Endothelial cell of umbilical vein (primary cell): ENCODE measurements around the gene PPAN. TPM values are rescaled to one million over a fixed set of nuclear protein-coding genes. Genes with fewer than 3 reads are reported as not detected.

Experiments
- BruUV-seq: library from RNA; stranded (reverse); fragments of 400-500 nt; replicated peaks from 2 replicates; lab custom pipeline; 2021; lab: Mats Ljungman, UMichigan
- CTCF ChIA-PET: fragments of 300-600, 350-600 bp; sonication (Branson Sonifier 250); formaldehyde crosslinking; loops from one replicate; lab custom pipeline; 2021; ENCODE audit warnings: antibody characterized with exemption, inconsistent platforms; lab: Charles Lee
- POLR2A ChIA-PET: fragments of 300-600, 350-600 bp; sonication (Branson Sonifier 250); formaldehyde crosslinking; loops from one replicate; lab custom pipeline; 2021; ENCODE audit warnings: antibody characterized with exemption, inconsistent platforms; lab: Charles Lee
- DNase-seq: peaks from one replicate; pipeline ENCODE4 v3.0.0-alpha.2; 2011; ENCODE audit warnings: low read depth, low spot score
- FAIRE-seq: peaks from 2 replicates; lab custom pipeline; 2011; peaks lifted over from hg19 to GRCh38; lab: Jason Lieb, UNC
- H2AFZ ChIP-seq: 2 replicates; pipeline ENCODE4 v1.6.0; 2012; ENCODE audit warnings: low read depth, low read length, control low read depth, inconsistent platforms
- H3K27ac ChIP-seq: 2 replicates; pipeline ENCODE4 v1.5.1; 2011; ENCODE audit warnings: low read depth, mild to moderate bottlenecking, control low read depth, low read length, moderate library complexity; ENCODE audit not compliant: insufficient read depth
- H3K27me3 ChIP-seq, 2 experiments: 2 replicates each; pipeline versions ENCODE4 v1.6.0 to v1.6.1; 2011; ENCODE audit warnings: low read length in 2 of 2, mixed read lengths in 1 of 2; ENCODE audit not compliant: control insufficient read depth in 2 of 2, insufficient read depth in 2 of 2
- H3K36me3 ChIP-seq, 2 experiments: 2 replicates in 1 of 2; 3 replicates in 1 of 2; pipeline ENCODE4 v1.5.1; 2011; ENCODE audit warnings: low read length in 2 of 2, mild to moderate bottlenecking in 1 of 2, moderate library complexity in 1 of 2; ENCODE audit not compliant: control insufficient read depth in 2 of 2, insufficient read depth in 2 of 2; ENCODE audit errors: extremely low read depth in 1 of 2
- H3K4me1 ChIP-seq: 3 replicates; pipeline ENCODE4 v1.5.1; 2011; ENCODE audit warnings: mild to moderate bottlenecking, low read length; ENCODE audit not compliant: control insufficient read depth, insufficient read depth; ENCODE audit errors: extremely low read depth
- H3K4me2 ChIP-seq: 2 replicates; pipeline ENCODE4 v1.6.1; 2011; ENCODE audit warnings: low read length, control low read depth, mixed read lengths; ENCODE audit not compliant: insufficient read depth
- H3K4me3 ChIP-seq, 3 experiments: fragments of 200-600 bp in 1 of 3; sonication (generic), shearing (Covaris generic) in 1 of 3; replicated peaks in 1 of 3; 2 replicates each; pipeline ENCODE4 v1.5.1; 2011 to 2016; ENCODE audit warnings: control low read depth in 3 of 3, low read length in 3 of 3, mild to moderate bottlenecking in 2 of 3, inconsistent platforms in 1 of 3, low read depth in 1 of 3, moderate library complexity in 1 of 3; ENCODE audit not compliant: insufficient read depth in 1 of 3
- H3K79me2 ChIP-seq: 2 replicates; pipeline ENCODE4 v1.6.0; 2012; ENCODE audit warnings: low read length, inconsistent platforms; ENCODE audit not compliant: control insufficient read depth, insufficient read depth
- H3K9ac ChIP-seq: replicated peaks from 2 replicates; pipeline ENCODE3; 2011; ENCODE audit warnings: low read length, control low read depth; ENCODE audit not compliant: insufficient read depth; ENCODE audit errors: extremely low read depth
- H3K9me1 ChIP-seq: replicated peaks from 3 replicates; pipeline ENCODE4 v1.6.0; 2011; ENCODE audit warnings: mild to moderate bottlenecking, low read length; ENCODE audit not compliant: control insufficient read depth, insufficient read depth; ENCODE audit errors: extremely low read depth
- H3K9me3 ChIP-seq: replicated peaks from 2 replicates; pipeline ENCODE4 v1.5.1; 2012; ENCODE audit warnings: low read length, inconsistent platforms; ENCODE audit not compliant: control insufficient read depth, insufficient read depth
- H4K20me1 ChIP-seq: replicated peaks from 2 replicates; pipeline ENCODE3; 2011; ENCODE audit warnings: mild to moderate bottlenecking, low read length; ENCODE audit not compliant: control insufficient read depth, insufficient read depth; ENCODE audit errors: extremely low read depth
- CTCF ChIP-seq, 2 donors: IDR thresholded peaks; 1 replicate in 1 of 2; 2 replicates in 1 of 2; pipeline ENCODE4 v1.5.1; 2011; ENCODE audit warnings: low read length in 2 of 2, mild to moderate bottlenecking in 2 of 2, moderate library complexity in 2 of 2, control low read depth in 1 of 2, inconsistent platforms in 1 of 2, low read depth in 1 of 2; ENCODE audit not compliant: insufficient read depth in 1 of 2; ENCODE audit errors: extremely low read depth in 1 of 2
- EZH2 ChIP-seq: IDR thresholded peaks from 2 replicates; pipeline ENCODE4 v1.6.1; 2012; ENCODE audit warnings: borderline replicate concordance, low read depth, mild to moderate bottlenecking, moderate library complexity, low read length, inconsistent platforms; ENCODE audit not compliant: severe bottlenecking
- FOS ChIP-seq: IDR thresholded peaks from 2 replicates; pipeline ENCODE4 v1.6.1; 2011; ENCODE audit warnings: mild to moderate bottlenecking, low read length, moderate library complexity, borderline replicate concordance; ENCODE audit not compliant: insufficient read depth
- GATA2 ChIP-seq: IDR thresholded peaks from 2 replicates; pipeline ENCODE4 v1.7.0; 2011; ENCODE audit warnings: low read depth, mild to moderate bottlenecking, moderate library complexity, mixed read lengths, low read length; ENCODE audit not compliant: insufficient read length, insufficient read depth
- JUN ChIP-seq: IDR thresholded peaks from 2 replicates; pipeline ENCODE4 v1.6.1; 2011; ENCODE audit warnings: borderline replicate concordance, low read depth; ENCODE audit not compliant: insufficient read length, insufficient read depth
- MAX ChIP-seq: IDR thresholded peaks from 2 replicates; pipeline ENCODE4 v1.6.1; 2011; ENCODE audit not compliant: insufficient read depth, insufficient read length
- MYC ChIP-seq: IDR thresholded peaks from one replicate; pipeline ENCODE4 v1.6.1; 2011; ENCODE audit warnings: mild to moderate bottlenecking, low read depth, low read length
- POLR2A ChIP-seq: IDR thresholded peaks from 2 replicates; pipeline ENCODE4 v1.6.1; 2012; ENCODE audit warnings: low read depth, mild to moderate bottlenecking, control low read depth, low read length
- POLR2AphosphoS5 ChIP-seq: IDR thresholded peaks from 2 replicates; pipeline ENCODE4 v1.6.1; 2012; ENCODE audit warnings: low read depth, mild to moderate bottlenecking, control low read depth, low read length, moderate library complexity; ENCODE audit not compliant: insufficient read depth
- dilution Hi-C: fragments of 300-500 bp; cut with MboI; formaldehyde crosslinking; loops from one replicate; pipeline ENCODE4 v1.15.0; 2019; ENCODE audit warnings: low sequenced_read_pairs; ENCODE audit not compliant: extremely low pct_ligation_motif_present
- intact Hi-C: fragments of 100-400 bp; cut with micrococcal nuclease; formaldehyde crosslinking; loops from one replicate; pipeline ENCODE4 v1.10.0; 2022
- polyA plus RNA-seq, 4 experiments: library from polyadenylated mRNA; depleted of rRNA in 3 of 4; stranded (reverse) in 3 of 4; unstranded in 1 of 4; fragments of >200 nt; gene quantifications; 2 replicates each; pipeline versions ENCODE4 v1.2.1 to v1.2.3, GENCODE V29; 2011 to 2012; ENCODE audit warnings: missing spikeins in 1 of 4
- total RNA-seq: library from RNA; stranded (reverse); gene quantifications from 2 replicates; pipeline ENCODE4 v1.2.3, GENCODE V29; 2021

The PPAN gene
- total and polyA plus RNA-seq, 2 donors (not counting 3 experiments of a cell fraction or from before 2014, with no cell fraction given) = 27.6 to 51.6 TPM

- no peak overlapping the region for H3K4me2 ChIP-seq
- BruUV-seq = no TSS peak
- H3K9ac ChIP-seq = no peak overlapping the region
- H3K4me1 ChIP-seq = peaks cover 2% of the 10 kb centered on the region
- dilution Hi-C loops (no loop called here), intact Hi-C loops (no loop called here)
- H3K36me3 ChIP-seq = peaks cover 0 to 18% of the 10 kb centered on the region in 2 experiments
- H3K9me3 ChIP-seq = no peaks in the 10 kb centered on the region
- H3K27ac ChIP-seq = no peak overlapping the region
- DNase-seq = no peak
- ChIA-PET POLR2A (no interaction called here), CTCF (no interaction called here)
- no peak overlapping the region for H3K4me3 ChIP-seq
- H3K27me3 ChIP-seq = no peaks in the 10 kb centered on the region
- H3K79me2 ChIP-seq = no peaks in the 10 kb centered on the region
- TF ChIP-seq JUN = no peak
- TF ChIP-seq MYC = no peak
- TF ChIP-seq POLR2A = no peak
- TF ChIP-seq CTCF (IDR thresholded peaks at IDR 0.05; ENCODE audit: extremely low read depth in 1 of 2, insufficient read depth in 1 of 2, low read depth in 1 of 2, low read length in 2 of 2) = no peak
- no peak for TF ChIP-seq POLR2AphosphoS5
- TF ChIP-seq FOS = no peak
- TF ChIP-seq EZH2 = no peak
- TF ChIP-seq MAX = no peak
- no peak for TF ChIP-seq GATA2
- H2AFZ ChIP-seq = no peak overlapping the region
- no peaks in the 10 kb centered on the region for H3K9me1 ChIP-seq
- FAIRE-seq = no peak
- no peaks in the 10 kb centered on the region for H4K20me1 ChIP-seq
These were observed 18.7 kb upstream of the PPAN start for GRCh38 chr19:10087296-10088061.
